GM12892 (cell line): ENCODE data around the gene SFRP2.

Experiments
- POLR2A ChIP-seq: IDR thresholded peaks from 2 replicates; pipeline ENCODE4 v1.6.1; 2011; ENCODE audit warnings: low read depth, low read length, control low read depth
- POLR2AphosphoS5 ChIP-seq: IDR thresholded peaks from 2 replicates; pipeline ENCODE4 v1.6.1; 2011; ENCODE audit warnings: low read depth, low read length, control low read depth
- TAF1 ChIP-seq: IDR thresholded peaks from 2 replicates; pipeline ENCODE4 v1.6.1; 2011; ENCODE audit warnings: low read depth, mild to moderate bottlenecking, control low read depth, low read length, borderline replicate concordance

GRCh38 chr4:153809916-153810810, 21.3 kb upstream of the SFRP2 start:
- TF ChIP-seq POLR2A, result no peak
- no peak for TF ChIP-seq POLR2AphosphoS5
- TF ChIP-seq TAF1, result no peak
